Transverse colon (tissue), 4 donors: ENCODE measurements around the gene DLG2. TPM values are rescaled to one million over a fixed set of nuclear protein-coding genes. Genes with fewer than 3 reads are reported as not detected.

Experiments
- DNase-seq: peaks from one replicate; pipeline ENCODE4 v3.0.0-alpha.2; 2019
- H3K27ac ChIP-seq, 4 donors: fragments of 200-600 bp; sonication (generic); 2 replicates each; pipeline ENCODE4 v1.5.1; 2016 to 2018; ENCODE audit warnings: inconsistent platforms in 4 of 4
- H3K27me3 ChIP-seq: fragments of 200-600 bp; sonication (generic); 2 replicates; pipeline ENCODE4 v1.5.1; 2017; ENCODE audit warnings: inconsistent platforms
- H3K36me3 ChIP-seq, 4 donors: fragments of 200-600 bp; sonication (generic); 2 replicates each; pipeline ENCODE4 v1.5.1; 2017 to 2019; ENCODE audit warnings: inconsistent platforms in 4 of 4
- H3K4me1 ChIP-seq, 4 donors: fragments of 200-600 bp; sonication (generic); 2 replicates each; pipeline ENCODE4 v1.5.1; 2017 to 2020; ENCODE audit warnings: inconsistent platforms in 4 of 4
- H3K4me3 ChIP-seq, 4 donors: fragments of 200-600 bp; sonication (generic); 1 replicate in 1 of 4; 2 replicates in 3 of 4; pipeline versions ENCODE4 v1.5.1 to v1.6.1; 2017 to 2019; ENCODE audit warnings: inconsistent platforms in 4 of 4
- H3K9me3 ChIP-seq, 2 donors: fragments of 200-600 bp; sonication (generic); 2 replicates each; pipeline ENCODE4 v1.5.1; 2017 to 2019; ENCODE audit warnings: inconsistent platforms in 2 of 2
- EP300 ChIP-seq: sonication (generic); formaldehyde crosslinking; IDR thresholded peaks from one replicate; pipeline ENCODE4 v1.6.1; 2017; ENCODE audit warnings: antibody characterized with exemption, low read depth
- POLR2A ChIP-seq: fragments of 450-650 bp; IDR thresholded peaks from one replicate; pipeline ENCODE4 v1.6.1; 2016; ENCODE audit warnings: antibody characterized with exemption, mild to moderate bottlenecking, moderate library complexity
- POLR2AphosphoS5 ChIP-seq, 3 donors: sonication (generic); formaldehyde crosslinking; IDR thresholded peaks; one replicate each; pipeline ENCODE4 v1.6.1; 2016; ENCODE audit warnings: antibody characterized with exemption in 3 of 3
- WGBS, 2 donors: methylation state at CpG; one replicate each; pipeline ENCODE4 v1.1.5; 2018; ENCODE audit warnings: low coverage in 1 of 2; 5-methylcytosine and 5-hydroxymethylcytosine counted together
- in situ Hi-C, 4 donors: fragments of 200-750 bp; cut with MboI; loops; one replicate each; pipeline versions ENCODE4 v1.15.0 to v1.15.1; 2017; ENCODE audit warnings: low sequenced_read_pairs in 3 of 4, low pct_ligation_motif_present in 1 of 4, low pct_unique_long_range_greater_than_20kb in 1 of 4
- intact Hi-C: fragments of 100-400 bp; cut with DNase I; formaldehyde crosslinking; loops from one replicate; pipeline ENCODE4 v1.15.1; 2023; ENCODE audit warnings: low total_unique reads
- total RNA-seq, 4 donors: library from RNA; depleted of rRNA; stranded (reverse); fragments of >200 nt; gene quantifications; one replicate each; pipeline ENCODE4 v1.1.0, GENCODE V29; 2016
- TF ChIP-seq, protein P1 (sequence below), 5 experiments: fragments of 200-600 bp in 3 of 5; fragments of 450-650 bp in 2 of 5; sonication (generic) in 3 of 5; IDR thresholded peaks; 1 replicate in 2 of 5; 2 replicates in 3 of 5; pipeline ENCODE4 v1.5.1; 2016 to 2017; ENCODE audit warnings: antibody characterized with exemption in 5 of 5, inconsistent platforms in 3 of 5, mild to moderate bottlenecking in 2 of 5, moderate library complexity in 1 of 5

DLG2 gene
- total RNA-seq, 4 donors from 2014 or later = 1.9 to 28.3 (median 3.7) TPM

GRCh38 chr11:84212468-84213390 lies 1414.4 kb downstream of the DLG2 start:
- TF ChIP-seq EP300 (no peak), POLR2A (no peak), POLR2AphosphoS5 (IDR thresholded peaks at IDR 0.05) (no peak)
- TF ChIP-seq, protein P1, sequence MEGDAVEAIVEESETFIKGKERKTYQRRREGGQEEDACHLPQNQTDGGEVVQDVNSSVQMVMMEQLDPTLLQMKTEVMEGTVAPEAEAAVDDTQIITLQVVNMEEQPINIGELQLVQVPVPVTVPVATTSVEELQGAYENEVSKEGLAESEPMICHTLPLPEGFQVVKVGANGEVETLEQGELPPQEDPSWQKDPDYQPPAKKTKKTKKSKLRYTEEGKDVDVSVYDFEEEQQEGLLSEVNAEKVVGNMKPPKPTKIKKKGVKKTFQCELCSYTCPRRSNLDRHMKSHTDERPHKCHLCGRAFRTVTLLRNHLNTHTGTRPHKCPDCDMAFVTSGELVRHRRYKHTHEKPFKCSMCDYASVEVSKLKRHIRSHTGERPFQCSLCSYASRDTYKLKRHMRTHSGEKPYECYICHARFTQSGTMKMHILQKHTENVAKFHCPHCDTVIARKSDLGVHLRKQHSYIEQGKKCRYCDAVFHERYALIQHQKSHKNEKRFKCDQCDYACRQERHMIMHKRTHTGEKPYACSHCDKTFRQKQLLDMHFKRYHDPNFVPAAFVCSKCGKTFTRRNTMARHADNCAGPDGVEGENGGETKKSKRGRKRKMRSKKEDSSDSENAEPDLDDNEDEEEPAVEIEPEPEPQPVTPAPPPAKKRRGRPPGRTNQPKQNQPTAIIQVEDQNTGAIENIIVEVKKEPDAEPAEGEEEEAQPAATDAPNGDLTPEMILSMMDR (IDR thresholded peaks at IDR 0.05) = no peak
- no peak for DNase-seq
- no peaks in the 10 kb centered on the region for H3K36me3 ChIP-seq
- intact Hi-C loops = no loop called here
- H3K4me1 ChIP-seq = no peaks in the 10 kb centered on the region
- H3K9me3 ChIP-seq = no peaks in the 10 kb centered on the region
- in situ Hi-C loops = no loop called here
- no peaks in the 10 kb centered on the region for H3K27me3 ChIP-seq
- 91% methylated on average over 12 to 20 of the region's 20 CpGs for WGBS, 2 donors
- H3K27ac ChIP-seq = no peak overlapping the region
- H3K4me3 ChIP-seq = no peak overlapping the region

DNA sequence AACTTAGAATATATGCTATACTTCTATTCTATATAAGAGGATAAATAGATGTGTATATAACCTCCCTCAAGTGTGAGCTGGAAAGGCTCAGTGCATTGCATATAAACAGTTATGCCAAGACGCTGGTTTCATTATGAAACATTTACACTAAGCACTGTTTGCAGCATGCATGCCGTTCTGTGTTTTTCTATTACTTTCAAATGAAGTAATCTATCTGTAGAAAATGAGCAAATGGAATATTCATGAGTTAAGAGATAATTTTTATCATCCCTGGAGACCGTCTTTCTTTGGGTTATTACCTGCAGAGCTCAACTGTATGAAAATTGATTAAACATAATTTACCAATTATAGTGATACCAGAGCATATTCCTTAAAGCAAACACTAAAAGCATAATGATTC lies 1415.2 kb downstream of the DLG2 start:
- in situ Hi-C loops (no loop called here), intact Hi-C loops (no loop called here)
- Histone ChIP-seq H3K4me3 (no peak overlapping the region), H3K4me1 (no peaks in the 10 kb centered on the region), H3K27ac (no peak overlapping the region), H3K27me3 (no peaks in the 10 kb centered on the region), H3K36me3 (no peaks in the 10 kb centered on the region), H3K9me3 (no peaks in the 10 kb centered on the region)
- no peak for DNase-seq
- TF ChIP-seq, protein P1 (IDR thresholded peaks at IDR 0.05) = no peak
- TF ChIP-seq POLR2A (no peak), EP300 (no peak), POLR2AphosphoS5 (IDR thresholded peaks at IDR 0.05) (no peak)
- WGBS, 2 donors = 53 to 59% methylated on average over 3 of the region's 3 CpGs

DNA sequence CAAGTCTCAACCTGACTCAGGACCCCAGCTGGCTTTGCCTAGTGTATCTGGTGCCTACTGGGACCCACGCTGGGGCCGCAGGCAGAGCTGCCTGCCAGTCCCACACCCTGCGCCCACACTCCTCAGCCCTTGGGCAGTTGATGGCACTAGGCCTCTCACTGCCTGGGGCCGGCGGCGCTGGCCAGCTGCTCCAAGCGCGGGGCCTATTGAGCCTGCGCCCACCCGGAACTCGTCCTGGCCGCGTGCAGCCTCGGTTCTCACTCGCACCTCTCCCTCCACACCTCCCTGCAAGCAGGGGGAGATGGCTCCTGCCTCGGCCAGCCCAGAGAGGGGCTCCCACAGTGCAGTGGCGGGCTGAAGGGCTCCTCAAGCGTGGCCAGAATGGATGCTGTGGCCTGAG lies 1432.4 kb downstream of the DLG2 start:
- intact Hi-C loops = no loop called here

GRCh38 chr11:84193706-84194105 lies 1433.4 kb downstream of the DLG2 start:
- in situ Hi-C loops = no loop called here
- no peak for TF ChIP-seq POLR2AphosphoS5 (IDR thresholded peaks at IDR 0.05)
- TF ChIP-seq EP300 = no peak
- TF ChIP-seq, protein P1 (IDR thresholded peaks at IDR 0.05) = no peak
- TF ChIP-seq POLR2A = no peak
- 72 to 85% methylated on average over 2 of the region's 2 CpGs for WGBS, 2 donors
- no peak for DNase-seq
- H3K36me3 ChIP-seq = no peaks in the 10 kb centered on the region
- intact Hi-C loops = no loop called here
- no peaks in the 10 kb centered on the region for H3K27me3 ChIP-seq
- no peak overlapping the region for H3K27ac ChIP-seq
- no peak overlapping the region for H3K4me3 ChIP-seq
- no peaks in the 10 kb centered on the region for H3K4me1 ChIP-seq
- H3K9me3 ChIP-seq = no peaks in the 10 kb centered on the region

More for the DNA sequence above, 1432.4 kb downstream of the DLG2 start:
- DNase-seq = no peak
- no peaks in the 10 kb centered on the region for H3K27me3 ChIP-seq
- H3K4me3 ChIP-seq = no peak overlapping the region
- in situ Hi-C loops = no loop called here
- TF ChIP-seq POLR2A (no peak), EP300 (no peak), POLR2AphosphoS5 (IDR thresholded peaks at IDR 0.05) (no peak)
- TF ChIP-seq, protein P1 (IDR thresholded peaks at IDR 0.05) = no peak
- H3K36me3 ChIP-seq = no peaks in the 10 kb centered on the region
- WGBS, 2 donors = 76 to 90% methylated on average over 5 to 18 of the region's 18 CpGs
- no peaks in the 10 kb centered on the region for H3K4me1 ChIP-seq
- H3K9me3 ChIP-seq = no peaks in the 10 kb centered on the region
- H3K27ac ChIP-seq = no peak overlapping the region
